WTC11 (cell line): Measurements from ENCODE around the gene SLC9A9. TPM values are rescaled to one million over a fixed set of nuclear protein-coding genes. Genes with fewer than 3 reads are reported as not detected.

Experiments used
- ATAC-seq: fragments of 200-7000 bp; cut with Tn5 transposase; 2 replicates; pipeline ENCODE4 v1.10.0; 2021; ENCODE audit warnings: mild to moderate bottlenecking, moderate library complexity
- CTCF ChIA-PET: fragments of 300-600 bp; sonication (Branson Sonifier 250); formaldehyde crosslinking; loops from one replicate; lab custom pipeline; 2021; ENCODE audit warnings: antibody characterized with exemption; lab: Charles Lee
- POLR2A ChIA-PET: fragments of 350-600 bp; sonication (Branson Sonifier 250); formaldehyde crosslinking; loops from one replicate; lab custom pipeline; 2021; ENCODE audit warnings: antibody characterized with exemption; lab: Charles Lee
- DNase-seq: peaks from one replicate; pipeline ENCODE4 v3.0.0; 2021; ENCODE audit warnings: low spot score
- H3K27ac Mint-ChIP-seq: 2 replicates; pipeline ENCODE4 v1.8.0; 2021; ENCODE audit warnings: mixed read lengths
- H3K27me3 Mint-ChIP-seq: 2 replicates; pipeline ENCODE4 v1.8.0; 2021; ENCODE audit warnings: low read depth, mild to moderate bottlenecking, moderate library complexity, mixed read lengths
- H3K36me3 Mint-ChIP-seq: 2 replicates; pipeline ENCODE4 v1.8.0; 2021; ENCODE audit warnings: mixed read lengths
- H3K4me1 Mint-ChIP-seq: 2 replicates; pipeline ENCODE4 v1.8.0; 2022; ENCODE audit warnings: mixed read lengths
- H3K4me3 Mint-ChIP-seq: 2 replicates; pipeline ENCODE4 v1.8.0; 2021; ENCODE audit warnings: mild to moderate bottlenecking, moderate library complexity, mixed read lengths
- H3K9me3 Mint-ChIP-seq: 2 replicates; pipeline ENCODE4 v1.8.0; 2021; ENCODE audit warnings: mixed read lengths
- ELF4 ChIP-seq: sonication (generic); formaldehyde crosslinking; IDR thresholded peaks from 2 replicates; pipeline ENCODE4 v1.8.1; 2022; ENCODE audit warnings: low read depth, mild to moderate bottlenecking, moderate library complexity, missing genetic modification reagents
- EMX1 ChIP-seq: fragments of 250-450 bp; sonication (Bioruptor Pico); IDR thresholded peaks from 2 replicates; pipeline ENCODE4 v1.8.0; 2021; ENCODE audit warnings: mild to moderate bottlenecking
- ESRRA ChIP-seq: sonication (generic); formaldehyde crosslinking; IDR thresholded peaks from 2 replicates; pipeline ENCODE4 v1.8.1; 2022; ENCODE audit warnings: mild to moderate bottlenecking, missing genetic modification reagents, borderline replicate concordance
- JUN ChIP-seq: sonication (generic); formaldehyde crosslinking; IDR thresholded peaks from 2 replicates; pipeline ENCODE4 v1.8.0; 2023; ENCODE audit warnings: mild to moderate bottlenecking, missing genetic modification reagents
- NFATC4 ChIP-seq: fragments of 250-450 bp; sonication (Bioruptor Pico); IDR thresholded peaks from 2 replicates; pipeline ENCODE4 v1.9.0; 2021; ENCODE audit warnings: mild to moderate bottlenecking
- NR2C2 ChIP-seq: sonication (generic); formaldehyde crosslinking; IDR thresholded peaks from 2 replicates; pipeline ENCODE4 v1.8.0; 2022; ENCODE audit warnings: mild to moderate bottlenecking, missing genetic modification reagents
- NR3C1 ChIP-seq: sonication (generic); formaldehyde crosslinking; conservative IDR thresholded peaks from 2 replicates; pipeline ENCODE4 v1.8.1; 2023; ENCODE audit warnings: low read depth, mild to moderate bottlenecking, missing genetic modification reagents
- OVOL2 ChIP-seq: fragments of 250-450 bp; sonication (Bioruptor Pico); IDR thresholded peaks from 2 replicates; pipeline ENCODE4 v1.9.0; 2021; ENCODE audit warnings: mild to moderate bottlenecking, borderline replicate concordance
- RORB ChIP-seq: fragments of 250-450 bp; sonication (Bioruptor Pico); IDR thresholded peaks from 2 replicates; pipeline ENCODE4 v1.9.0; 2021; ENCODE audit warnings: mild to moderate bottlenecking
- SMAD3 ChIP-seq: sonication (generic); formaldehyde crosslinking; IDR thresholded peaks from 2 replicates; pipeline ENCODE4 v1.8.0; 2022; ENCODE audit warnings: missing genetic modification reagents, mild to moderate bottlenecking, borderline replicate concordance
- SOX15 ChIP-seq: fragments of 250-450 bp; sonication (Bioruptor Pico); IDR thresholded peaks from 2 replicates; pipeline ENCODE4 v1.9.0; 2021; ENCODE audit warnings: mild to moderate bottlenecking
- ZNF138 ChIP-seq: sonication (generic); formaldehyde crosslinking; conservative IDR thresholded peaks from 2 replicates; pipeline ENCODE4 v1.8.1; 2022; ENCODE audit warnings: mild to moderate bottlenecking, moderate library complexity, missing genetic modification reagents
- ZNF219 ChIP-seq: sonication (generic); formaldehyde crosslinking; IDR thresholded peaks from 2 replicates; pipeline ENCODE4 v1.8.0; 2023; ENCODE audit warnings: missing genetic modification reagents, mild to moderate bottlenecking, borderline replicate concordance
- ZNF232 ChIP-seq: sonication (generic); formaldehyde crosslinking; IDR thresholded peaks from 2 replicates; pipeline ENCODE4 v1.8.0; 2022; ENCODE audit warnings: mild to moderate bottlenecking, missing genetic modification reagents
- ZNF317 ChIP-seq: sonication (generic); formaldehyde crosslinking; IDR thresholded peaks from 2 replicates; pipeline ENCODE4 v1.8.1; 2023; ENCODE audit warnings: low read depth, mild to moderate bottlenecking, moderate library complexity, missing genetic modification reagents, borderline replicate concordance
- total RNA-seq: library from RNA; stranded (reverse); gene quantifications from 3 replicates; pipeline ENCODE4 v1.2.3, GENCODE V29; 2021
- TF ChIP-seq, protein P1 (sequence below): sonication (generic); formaldehyde crosslinking; IDR thresholded peaks from 2 replicates; pipeline ENCODE4 v1.8.0; 2023; ENCODE audit warnings: mild to moderate bottlenecking, missing genetic modification reagents
- TF ChIP-seq, protein P2 (sequence below): sonication (generic); formaldehyde crosslinking; IDR thresholded peaks from 2 replicates; pipeline ENCODE4 v1.8.1; 2023; ENCODE audit warnings: mild to moderate bottlenecking, moderate library complexity, missing genetic modification reagents
- TF ChIP-seq, protein P3 (sequence below): fragments of 250-450 bp; sonication (Bioruptor Pico); IDR thresholded peaks from 2 replicates; pipeline ENCODE4 v2.1.2; 2022; ENCODE audit warnings: mild to moderate bottlenecking, moderate library complexity
- TF ChIP-seq, protein P4 (sequence below): fragments of 250-450 bp; sonication (Bioruptor Pico); IDR thresholded peaks from 2 replicates; pipeline ENCODE4 v1.9.0; 2021; ENCODE audit warnings: mild to moderate bottlenecking
- TF ChIP-seq, protein P5 (sequence below): fragments of 250-450 bp; sonication (Bioruptor Pico); IDR thresholded peaks from 2 replicates; pipeline ENCODE4 v1.9.0; 2021; ENCODE audit warnings: mild to moderate bottlenecking
- TF ChIP-seq, protein P6 (sequence below): sonication (generic); formaldehyde crosslinking; conservative IDR thresholded peaks from 2 replicates; pipeline ENCODE4 v1.8.1; 2023; ENCODE audit warnings: mild to moderate bottlenecking, low read depth, missing genetic modification reagents, moderate library complexity
- TF ChIP-seq, protein P7 (sequence below): fragments of 250-450 bp; sonication (Bioruptor Pico); conservative IDR thresholded peaks from 2 replicates; pipeline ENCODE4 v1.9.0; 2021; ENCODE audit warnings: mild to moderate bottlenecking

SLC9A9 gene
- total RNA-seq, 1 experiment from 2014 or later: 1.2 TPM

DNA sequence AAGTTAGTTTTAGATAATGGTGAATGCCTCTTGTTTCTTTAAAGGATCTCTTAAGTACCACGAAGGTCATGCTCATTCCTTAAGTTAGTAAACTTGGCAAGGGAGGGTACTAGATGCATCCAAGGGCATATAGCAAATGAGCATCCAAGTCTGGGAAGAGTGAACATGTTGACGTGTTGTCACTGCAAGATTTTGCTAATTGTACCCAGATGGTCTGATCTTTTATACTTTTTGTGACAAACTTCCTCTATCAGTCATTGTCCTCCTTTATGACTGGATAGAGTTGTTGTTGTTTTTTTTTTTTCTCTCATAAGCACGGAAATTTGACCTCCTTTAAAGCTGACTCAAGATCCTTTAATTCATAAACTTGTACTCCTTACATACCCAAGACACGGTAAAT lies 607.4 kb downstream of the SLC9A9 start:
- ChIA-PET POLR2A (no interaction called here), CTCF (interaction anchor here (0.6 kb wide), 2 partner anchors 53 to 120 kb away, joined by 3 read pairs; no protein-coding TSS in a partner anchor)
- Mint-ChIP-seq H3K27me3 (no peaks in the 10 kb centered on the region), H3K4me3 (no peak overlapping the region), H3K4me1 (no peaks in the 10 kb centered on the region), H3K36me3 (no peaks in the 10 kb centered on the region), H3K27ac (no peak overlapping the region), H3K9me3 (peaks cover 15% of the 10 kb centered on the region)
- no peak for TF ChIP-seq ESRRA (CRISPR knock-in tag)
- TF ChIP-seq ZNF317: no peak
- TF ChIP-seq ELF4 (CRISPR knock-in tag): no peak
- TF ChIP-seq ZNF219 (CRISPR knock-in tag): no peak
- TF ChIP-seq OVOL2: no peak
- TF ChIP-seq, protein P1, sequence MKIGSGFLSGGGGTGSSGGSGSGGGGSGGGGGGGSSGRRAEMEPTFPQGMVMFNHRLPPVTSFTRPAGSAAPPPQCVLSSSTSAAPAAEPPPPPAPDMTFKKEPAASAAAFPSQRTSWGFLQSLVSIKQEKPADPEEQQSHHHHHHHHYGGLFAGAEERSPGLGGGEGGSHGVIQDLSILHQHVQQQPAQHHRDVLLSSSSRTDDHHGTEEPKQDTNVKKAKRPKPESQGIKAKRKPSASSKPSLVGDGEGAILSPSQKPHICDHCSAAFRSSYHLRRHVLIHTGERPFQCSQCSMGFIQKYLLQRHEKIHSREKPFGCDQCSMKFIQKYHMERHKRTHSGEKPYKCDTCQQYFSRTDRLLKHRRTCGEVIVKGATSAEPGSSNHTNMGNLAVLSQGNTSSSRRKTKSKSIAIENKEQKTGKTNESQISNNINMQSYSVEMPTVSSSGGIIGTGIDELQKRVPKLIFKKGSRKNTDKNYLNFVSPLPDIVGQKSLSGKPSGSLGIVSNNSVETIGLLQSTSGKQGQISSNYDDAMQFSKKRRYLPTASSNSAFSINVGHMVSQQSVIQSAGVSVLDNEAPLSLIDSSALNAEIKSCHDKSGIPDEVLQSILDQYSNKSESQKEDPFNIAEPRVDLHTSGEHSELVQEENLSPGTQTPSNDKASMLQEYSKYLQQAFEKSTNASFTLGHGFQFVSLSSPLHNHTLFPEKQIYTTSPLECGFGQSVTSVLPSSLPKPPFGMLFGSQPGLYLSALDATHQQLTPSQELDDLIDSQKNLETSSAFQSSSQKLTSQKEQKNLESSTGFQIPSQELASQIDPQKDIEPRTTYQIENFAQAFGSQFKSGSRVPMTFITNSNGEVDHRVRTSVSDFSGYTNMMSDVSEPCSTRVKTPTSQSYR: no peak
- TF ChIP-seq NR2C2 (CRISPR knock-in tag): no peak
- no peak for TF ChIP-seq SMAD3
- TF ChIP-seq NR3C1: no peak
- TF ChIP-seq ZNF138 (CRISPR knock-in tag): no peak
- no peak for TF ChIP-seq SOX15 (CRISPR knock-in tag)
- TF ChIP-seq JUN (CRISPR knock-in tag): no peak
- TF ChIP-seq, protein P2, sequence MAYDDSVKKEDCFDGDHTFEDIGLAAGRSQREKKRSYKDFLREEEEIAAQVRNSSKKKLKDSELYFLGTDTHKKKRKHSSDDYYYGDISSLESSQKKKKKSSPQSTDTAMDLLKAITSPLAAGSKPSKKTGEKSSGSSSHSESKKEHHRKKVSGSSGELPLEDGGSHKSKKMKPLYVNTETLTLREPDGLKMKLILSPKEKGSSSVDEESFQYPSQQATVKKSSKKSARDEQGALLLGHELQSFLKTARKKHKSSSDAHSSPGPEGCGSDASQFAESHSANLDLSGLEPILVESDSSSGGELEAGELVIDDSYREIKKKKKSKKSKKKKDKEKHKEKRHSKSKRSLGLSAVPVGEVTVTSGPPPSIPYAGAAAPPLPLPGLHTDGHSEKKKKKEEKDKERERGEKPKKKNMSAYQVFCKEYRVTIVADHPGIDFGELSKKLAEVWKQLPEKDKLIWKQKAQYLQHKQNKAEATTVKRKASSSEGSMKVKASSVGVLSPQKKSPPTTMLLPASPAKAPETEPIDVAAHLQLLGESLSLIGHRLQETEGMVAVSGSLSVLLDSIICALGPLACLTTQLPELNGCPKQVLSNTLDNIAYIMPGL (CRISPR knock-in tag): no peak
- DNase-seq (no peak), ATAC-seq (no peak)

DNA sequence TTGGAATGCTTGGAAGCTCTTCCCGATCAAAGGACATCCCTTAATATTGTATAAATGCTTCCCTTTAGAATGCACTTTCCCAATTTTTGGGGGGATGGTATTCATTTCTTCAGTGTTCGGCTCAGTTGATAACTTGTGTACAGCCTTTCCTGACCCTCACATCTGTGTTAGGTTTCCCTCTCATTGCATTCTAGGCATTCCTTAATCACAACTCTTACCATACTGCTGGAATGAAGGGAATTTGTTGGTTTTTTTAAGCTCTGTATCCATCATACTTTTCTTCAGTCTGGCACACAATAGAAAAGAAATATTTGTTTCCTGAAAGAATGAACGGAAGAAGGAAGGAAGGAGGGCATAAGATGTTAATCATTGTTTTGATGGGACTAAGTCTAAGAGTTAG lies 609.2 kb downstream of the SLC9A9 start:
- no peak for DNase-seq
- Mint-ChIP-seq H3K9me3 (peaks cover 22% of the 10 kb centered on the region), H3K27ac (no peak overlapping the region), H3K4me3 (no peak overlapping the region), H3K4me1 (no peaks in the 10 kb centered on the region), H3K36me3 (no peaks in the 10 kb centered on the region), H3K27me3 (no peaks in the 10 kb centered on the region)
- ATAC-seq: no peak
- ChIA-PET POLR2A (no interaction called here), CTCF (no interaction called here)
- no peak for TF ChIP-seq NFATC4 (CRISPR knock-in tag)
- no peak for TF ChIP-seq SOX15 (CRISPR knock-in tag)
- TF ChIP-seq, protein P3, sequence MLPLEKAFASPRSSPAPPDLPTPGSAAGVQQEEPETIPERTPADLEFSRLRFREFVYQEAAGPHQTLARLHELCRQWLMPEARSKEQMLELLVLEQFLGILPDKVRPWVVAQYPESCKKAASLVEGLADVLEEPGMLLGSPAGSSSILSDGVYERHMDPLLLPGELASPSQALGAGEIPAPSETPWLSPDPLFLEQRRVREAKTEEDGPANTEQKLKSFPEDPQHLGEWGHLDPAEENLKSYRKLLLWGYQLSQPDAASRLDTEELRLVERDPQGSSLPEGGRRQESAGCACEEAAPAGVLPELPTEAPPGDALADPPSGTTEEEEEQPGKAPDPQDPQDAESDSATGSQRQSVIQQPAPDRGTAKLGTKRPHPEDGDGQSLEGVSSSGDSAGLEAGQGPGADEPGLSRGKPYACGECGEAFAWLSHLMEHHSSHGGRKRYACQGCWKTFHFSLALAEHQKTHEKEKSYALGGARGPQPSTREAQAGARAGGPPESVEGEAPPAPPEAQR: no peak
- TF ChIP-seq, protein P4, sequence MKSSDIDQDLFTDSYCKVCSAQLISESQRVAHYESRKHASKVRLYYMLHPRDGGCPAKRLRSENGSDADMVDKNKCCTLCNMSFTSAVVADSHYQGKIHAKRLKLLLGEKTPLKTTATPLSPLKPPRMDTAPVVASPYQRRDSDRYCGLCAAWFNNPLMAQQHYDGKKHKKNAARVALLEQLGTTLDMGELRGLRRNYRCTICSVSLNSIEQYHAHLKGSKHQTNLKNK: no peak
- no peak for TF ChIP-seq SMAD3
- TF ChIP-seq, protein P5, sequence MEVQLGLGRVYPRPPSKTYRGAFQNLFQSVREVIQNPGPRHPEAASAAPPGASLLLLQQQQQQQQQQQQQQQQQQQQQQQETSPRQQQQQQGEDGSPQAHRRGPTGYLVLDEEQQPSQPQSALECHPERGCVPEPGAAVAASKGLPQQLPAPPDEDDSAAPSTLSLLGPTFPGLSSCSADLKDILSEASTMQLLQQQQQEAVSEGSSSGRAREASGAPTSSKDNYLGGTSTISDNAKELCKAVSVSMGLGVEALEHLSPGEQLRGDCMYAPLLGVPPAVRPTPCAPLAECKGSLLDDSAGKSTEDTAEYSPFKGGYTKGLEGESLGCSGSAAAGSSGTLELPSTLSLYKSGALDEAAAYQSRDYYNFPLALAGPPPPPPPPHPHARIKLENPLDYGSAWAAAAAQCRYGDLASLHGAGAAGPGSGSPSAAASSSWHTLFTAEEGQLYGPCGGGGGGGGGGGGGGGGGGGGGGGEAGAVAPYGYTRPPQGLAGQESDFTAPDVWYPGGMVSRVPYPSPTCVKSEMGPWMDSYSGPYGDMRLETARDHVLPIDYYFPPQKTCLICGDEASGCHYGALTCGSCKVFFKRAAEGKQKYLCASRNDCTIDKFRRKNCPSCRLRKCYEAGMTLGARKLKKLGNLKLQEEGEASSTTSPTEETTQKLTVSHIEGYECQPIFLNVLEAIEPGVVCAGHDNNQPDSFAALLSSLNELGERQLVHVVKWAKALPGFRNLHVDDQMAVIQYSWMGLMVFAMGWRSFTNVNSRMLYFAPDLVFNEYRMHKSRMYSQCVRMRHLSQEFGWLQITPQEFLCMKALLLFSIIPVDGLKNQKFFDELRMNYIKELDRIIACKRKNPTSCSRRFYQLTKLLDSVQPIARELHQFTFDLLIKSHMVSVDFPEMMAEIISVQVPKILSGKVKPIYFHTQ: no peak
- no peak for TF ChIP-seq RORB (CRISPR knock-in tag)
- TF ChIP-seq ZNF232 (CRISPR knock-in tag): no peak
- no peak for TF ChIP-seq EMX1
- TF ChIP-seq NR3C1: no peak
- TF ChIP-seq, protein P6, sequence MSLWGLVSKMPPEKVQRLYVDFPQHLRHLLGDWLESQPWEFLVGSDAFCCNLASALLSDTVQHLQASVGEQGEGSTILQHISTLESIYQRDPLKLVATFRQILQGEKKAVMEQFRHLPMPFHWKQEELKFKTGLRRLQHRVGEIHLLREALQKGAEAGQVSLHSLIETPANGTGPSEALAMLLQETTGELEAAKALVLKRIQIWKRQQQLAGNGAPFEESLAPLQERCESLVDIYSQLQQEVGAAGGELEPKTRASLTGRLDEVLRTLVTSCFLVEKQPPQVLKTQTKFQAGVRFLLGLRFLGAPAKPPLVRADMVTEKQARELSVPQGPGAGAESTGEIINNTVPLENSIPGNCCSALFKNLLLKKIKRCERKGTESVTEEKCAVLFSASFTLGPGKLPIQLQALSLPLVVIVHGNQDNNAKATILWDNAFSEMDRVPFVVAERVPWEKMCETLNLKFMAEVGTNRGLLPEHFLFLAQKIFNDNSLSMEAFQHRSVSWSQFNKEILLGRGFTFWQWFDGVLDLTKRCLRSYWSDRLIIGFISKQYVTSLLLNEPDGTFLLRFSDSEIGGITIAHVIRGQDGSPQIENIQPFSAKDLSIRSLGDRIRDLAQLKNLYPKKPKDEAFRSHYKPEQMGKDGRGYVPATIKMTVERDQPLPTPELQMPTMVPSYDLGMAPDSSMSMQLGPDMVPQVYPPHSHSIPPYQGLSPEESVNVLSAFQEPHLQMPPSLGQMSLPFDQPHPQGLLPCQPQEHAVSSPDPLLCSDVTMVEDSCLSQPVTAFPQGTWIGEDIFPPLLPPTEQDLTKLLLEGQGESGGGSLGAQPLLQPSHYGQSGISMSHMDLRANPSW (CRISPR knock-in tag): no peak
- TF ChIP-seq, protein P7, sequence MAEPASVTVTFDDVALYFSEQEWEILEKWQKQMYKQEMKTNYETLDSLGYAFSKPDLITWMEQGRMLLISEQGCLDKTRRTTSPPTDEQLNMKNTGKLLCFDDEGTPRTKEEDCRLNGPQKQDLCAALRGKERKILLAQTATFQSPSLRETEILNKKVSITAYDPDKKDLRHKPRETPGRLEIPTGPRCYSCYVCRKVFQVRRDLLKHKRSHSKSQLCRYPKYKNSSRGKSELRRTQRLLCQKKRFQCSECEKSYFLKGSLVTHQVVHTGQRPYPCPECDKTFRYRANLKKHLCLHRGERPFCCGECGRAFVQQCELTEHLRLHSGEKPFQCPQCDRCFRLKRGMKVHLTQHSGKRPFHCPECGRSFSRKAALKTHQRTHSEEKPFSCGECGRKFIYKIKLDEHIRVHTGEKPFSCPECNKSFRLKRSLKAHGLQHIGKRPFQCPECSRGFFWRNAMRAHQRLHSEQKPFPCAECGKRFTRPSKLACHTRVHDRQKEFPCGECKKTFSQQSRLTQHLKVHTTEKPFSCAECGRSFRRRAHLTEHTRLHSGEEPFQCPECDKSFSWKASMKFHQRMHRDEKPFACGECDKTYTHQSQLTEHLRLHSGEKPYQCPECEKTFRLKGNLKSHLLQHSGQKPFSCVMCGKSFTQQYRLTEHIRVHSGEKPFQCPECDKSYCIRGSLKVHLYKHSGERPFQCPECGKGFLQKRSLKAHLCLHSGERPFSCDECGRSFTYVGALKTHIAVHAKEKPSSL (CRISPR knock-in tag): no peak
